Thyroid gland (tissue), 4 donors: ENCODE results near the gene PRM2. TPM values are rescaled to one million over a fixed set of nuclear protein-coding genes. Genes with fewer than 3 reads are reported as not detected.

Source experiments
- DNase-seq, 2 donors: peaks; one replicate each; pipeline ENCODE4 v3.0.0-alpha.2; 2019
- H3K27ac ChIP-seq, 3 donors: fragments of 200-600 bp; sonication (generic); 1 replicate in 2 of 3; 2 replicates in 1 of 3; pipeline ENCODE4 v1.5.1; 2016 to 2019; ENCODE audit warnings: mild to moderate bottlenecking in 1 of 3, moderate library complexity in 1 of 3
- H3K27me3 ChIP-seq: fragments of 200-600 bp; sonication (generic); one replicate; pipeline ENCODE4 v1.5.1; 2019
- H3K36me3 ChIP-seq, 2 donors: fragments of 200-600 bp; sonication (generic); one replicate each; pipeline ENCODE4 v1.5.1; 2016 to 2019
- H3K4me1 ChIP-seq, 2 donors: fragments of 200-600 bp; sonication (generic); one replicate each; pipeline ENCODE4 v1.5.1; 2017 to 2019
- H3K4me3 ChIP-seq, 3 donors: fragments of 200-600 bp; sonication (generic); replicated peaks in 1 of 3; 1 replicate in 2 of 3; 2 replicates in 1 of 3; pipeline ENCODE4 v1.5.1; 2016; ENCODE audit warnings: mild to moderate bottlenecking in 1 of 3
- H3K9me3 ChIP-seq: fragments of 200-600 bp; sonication (generic); one replicate; pipeline ENCODE4 v1.5.1; 2017
- CTCF ChIP-seq, 6 experiments: fragments of 200-600 bp in 3 of 6; fragments of 450-650 bp in 3 of 6; sonication (generic) in 3 of 6; IDR thresholded peaks; one replicate each; pipeline ENCODE4 v1.5.1; 2016 to 2019; ENCODE audit warnings: antibody characterized with exemption in 6 of 6, mild to moderate bottlenecking in 2 of 6, inconsistent platforms in 1 of 6, moderate library complexity in 1 of 6
- POLR2A ChIP-seq, 2 donors: fragments of 450-650 bp; IDR thresholded peaks; one replicate each; pipeline ENCODE4 v1.6.1; 2017; ENCODE audit warnings: antibody characterized with exemption in 2 of 2, mild to moderate bottlenecking in 2 of 2, moderate library complexity in 1 of 2
- WGBS, 2 donors: methylation state at CpG; one replicate each; pipeline ENCODE4 v1.1.5; 2017; 5-methylcytosine and 5-hydroxymethylcytosine counted together
- intact Hi-C: fragments of 100-400 bp; cut with DNase I; formaldehyde crosslinking; loops from one replicate; pipeline ENCODE4 v1.15.1; 2023
- total RNA-seq, 4 donors: library from RNA; depleted of rRNA; stranded (reverse); fragments of >200 nt; gene quantifications; one replicate each; pipeline ENCODE4 v1.2.3, GENCODE V29; 2016

Gene PRM2
- total RNA-seq, 4 donors from 2014 or later, result 8.2 to 64.4 TPM; not detected in 2

- WGBS, 2 donors, result 59 to 71% methylated on average over 3 of the region's 3 CpGs
- Histone ChIP-seq H3K36me3 (no peaks in the 10 kb centered on the region), H3K27ac (no peak overlapping the region), H3K27me3 (no peaks in the 10 kb centered on the region), H3K4me1 (peaks cover 14 to 22% of the 10 kb centered on the region in 2 donors), H3K4me3 (no peak overlapping the region), H3K9me3 (no peaks in the 10 kb centered on the region)
- intact Hi-C loops, result no loop called here
- no peak for DNase-seq
- TF ChIP-seq CTCF (IDR thresholded peaks at IDR 0.05) (no peak), POLR2A (IDR thresholded peaks at IDR 0.05) (no peak)
Measured at GRCh38 chr16:11260596-11260966, 15.7 kb downstream of the PRM2 start.

DNA sequence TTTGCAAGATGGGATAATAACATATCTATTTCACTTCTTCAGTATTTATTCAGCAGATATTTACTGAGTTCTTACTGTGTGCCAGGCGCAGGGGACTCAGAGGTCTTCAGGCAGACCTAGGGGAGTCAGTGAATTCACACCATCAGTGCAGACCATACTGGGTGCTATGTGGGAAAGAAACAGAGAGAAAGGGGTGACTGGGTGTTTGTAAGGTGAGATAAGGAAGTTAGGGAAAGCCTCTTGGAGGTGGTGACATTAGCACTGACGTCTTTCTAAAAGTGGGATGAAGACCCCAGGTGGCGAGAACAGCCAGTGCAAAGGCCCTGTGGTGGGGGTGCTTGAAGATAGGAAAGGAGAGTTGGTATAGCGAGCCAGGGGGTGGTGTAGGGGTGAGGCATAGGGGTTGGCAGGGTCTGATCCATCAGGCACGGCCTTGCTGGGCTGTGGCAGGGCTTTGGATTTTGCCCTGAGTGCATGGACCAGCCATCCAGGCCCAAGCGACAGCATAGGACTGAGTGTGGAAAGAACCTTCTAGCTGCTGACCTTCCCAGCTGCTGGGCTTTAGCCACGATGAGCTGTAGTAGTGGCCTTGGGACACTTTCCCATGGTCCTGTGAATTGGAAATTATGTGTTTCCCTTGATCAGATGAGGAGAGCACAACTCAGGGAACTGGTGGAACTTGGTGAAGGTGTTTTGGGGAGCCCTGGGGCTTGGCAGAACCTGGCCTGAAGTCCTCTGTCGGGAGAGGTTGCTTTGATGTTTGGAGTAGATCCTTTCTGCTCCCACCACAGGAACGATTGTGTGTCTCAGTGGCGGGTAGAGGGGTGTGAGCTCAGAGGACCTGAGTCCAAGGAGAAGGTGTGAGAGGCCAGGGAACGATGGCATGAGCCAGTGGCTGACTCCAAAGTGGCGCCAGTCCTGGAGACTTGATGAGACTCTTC, 16.4 kb downstream of the PRM2 start:
- no peaks in the 10 kb centered on the region for H3K27me3 ChIP-seq
- no peak overlapping the region for H3K27ac ChIP-seq
- no peaks in the 10 kb centered on the region for H3K9me3 ChIP-seq
- intact Hi-C loops, result loop anchor here (5.0 kb wide), 1 partner anchor 87 kb away; the partner anchor contains the start of gene RMI2
- WGBS, 2 donors, result 90 to 92% methylated on average over 12 of the region's 12 CpGs
- TF ChIP-seq POLR2A (IDR thresholded peaks at IDR 0.05), result no peak
- TF ChIP-seq CTCF (IDR thresholded peaks at IDR 0.05), result no peak
- no peak overlapping the region for H3K4me3 ChIP-seq
- H3K4me1 ChIP-seq, result peaks cover 14 to 22% of the 10 kb centered on the region in 2 donors
- no peaks in the 10 kb centered on the region for H3K36me3 ChIP-seq
- DNase-seq, result no peak

GRCh38 chr16:11258553-11259492, 17.5 kb downstream of the PRM2 start:
- peak; percentile 85 to 88 for DNase-seq
- Histone ChIP-seq H3K4me3 (no peak overlapping the region), H3K27me3 (no peaks in the 10 kb centered on the region), H3K27ac (peak overlapping the region in 1 of 3 donors; percentile 22), H3K4me1 (peaks cover 18 to 32% of the 10 kb centered on the region in 2 donors), H3K36me3 (no peaks in the 10 kb centered on the region), H3K9me3 (no peaks in the 10 kb centered on the region)
- no peak for TF ChIP-seq POLR2A (IDR thresholded peaks at IDR 0.05)
- no peak for TF ChIP-seq CTCF (IDR thresholded peaks at IDR 0.05)
- WGBS, 2 donors, result 48 to 66% methylated on average over 12 to 15 of the region's 15 CpGs
- intact Hi-C loops, result loop anchor here (5.0 kb wide), 1 partner anchor 88 kb away; the partner anchor contains the start of gene RMI2

DNA sequence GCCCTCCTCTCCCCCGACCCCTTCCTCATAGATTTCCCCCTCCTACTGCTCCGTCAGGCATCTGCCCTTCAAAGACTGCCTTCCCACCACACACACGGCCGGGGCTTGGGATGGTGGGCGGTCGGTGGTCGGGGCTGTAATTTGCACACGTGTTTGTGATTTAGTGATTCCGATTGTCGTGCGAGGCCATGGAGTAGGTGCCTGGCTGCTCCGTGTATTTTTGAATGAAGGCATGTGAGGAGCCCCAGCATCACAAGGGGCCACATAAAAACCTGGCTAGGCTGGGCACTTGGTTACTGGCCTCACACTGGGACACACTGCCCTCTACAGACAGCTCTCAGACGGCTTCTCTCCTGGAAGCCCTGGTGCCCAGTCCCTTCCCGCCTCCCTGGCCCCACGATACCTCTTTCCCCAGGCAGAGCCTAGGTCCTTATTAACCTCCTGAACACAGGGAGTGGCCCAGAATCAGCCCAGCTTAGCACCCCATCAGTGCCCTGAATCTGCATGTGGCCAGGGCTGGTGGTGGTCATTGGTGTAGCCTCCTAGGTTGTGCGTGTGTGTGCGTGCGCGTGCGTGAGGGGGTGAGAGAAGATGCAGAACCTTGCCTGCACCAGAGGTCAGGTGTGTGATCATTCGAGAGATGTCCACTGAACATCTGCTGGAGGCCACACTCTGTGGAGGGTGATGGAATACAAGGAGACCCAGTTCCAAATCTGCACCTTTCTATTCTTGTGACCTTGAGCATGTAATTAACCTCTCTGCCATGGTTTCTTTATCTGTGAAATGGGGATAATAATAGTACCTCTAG, 18.9 kb downstream of the PRM2 start:
- TF ChIP-seq CTCF (IDR thresholded peaks at IDR 0.05) (peak in 5 of 6 experiments; percentile 63 to 84 (median 78)), POLR2A (IDR thresholded peaks at IDR 0.05) (no peak)
- no peaks in the 10 kb centered on the region for H3K9me3 ChIP-seq
- no peaks in the 10 kb centered on the region for H3K27me3 ChIP-seq
- peaks cover 18 to 36% of the 10 kb centered on the region in 2 donors for H3K4me1 ChIP-seq
- peak overlapping the region in 2 of 3 donors; percentile 98 for H3K27ac ChIP-seq
- H3K36me3 ChIP-seq, result no peaks in the 10 kb centered on the region
- intact Hi-C loops, result loop anchor here (2.0 to 5.0 kb wide), 2 partner anchors 90 to 287 kb away; partner anchors contain the start of gene RMI2
- peak overlapping the region in 1 of 3 donors; percentile 83 for H3K4me3 ChIP-seq
- 28 to 32% methylated on average over 19 to 21 of the region's 21 CpGs for WGBS, 2 donors
- peak; percentile 82 to 84 for DNase-seq
